Peyer's patch (tissue), 4 donors: ENCODE data around the gene MRPL1. TPM values are rescaled to one million over a fixed set of nuclear protein-coding genes. Genes with fewer than 3 reads are reported as not detected.

Experiments used
- DNase-seq, 3 donors: peaks; one replicate each; pipeline ENCODE4 v3.0.0-alpha.2; 2017 to 2019
- H3K27ac ChIP-seq, 4 donors: fragments of 200-600 bp; sonication (generic); one replicate each; pipeline ENCODE4 v1.5.1; 2016 to 2019
- H3K27me3 ChIP-seq, 2 donors: fragments of 200-600 bp; sonication (generic); one replicate each; pipeline ENCODE4 v1.5.1; 2019
- H3K36me3 ChIP-seq, 3 donors: fragments of 200-600 bp; sonication (generic); one replicate each; pipeline ENCODE4 v1.5.1; 2016 to 2019
- H3K4me1 ChIP-seq, 4 donors: fragments of 200-600 bp; sonication (generic); one replicate each; pipeline ENCODE4 v1.5.1; 2016 to 2019
- H3K4me3 ChIP-seq, 4 donors: fragments of 200-600 bp; sonication (generic); 1 replicate in 3 of 4; 2 replicates in 1 of 4; pipeline ENCODE4 v1.5.1; 2016 to 2019; ENCODE audit warnings: mild to moderate bottlenecking in 1 of 4
- H3K9me3 ChIP-seq, 4 donors: fragments of 200-600 bp; sonication (generic); one replicate each; pipeline ENCODE4 v1.5.1; 2016 to 2019; ENCODE audit warnings: mild to moderate bottlenecking in 1 of 4
- CTCF ChIP-seq, 6 experiments: fragments of 450-650 bp in 4 of 6; fragments of 200-600 bp in 2 of 6; sonication (generic) in 1 of 6; IDR thresholded peaks; one replicate each; pipeline ENCODE4 v1.5.1; 2017 to 2019; ENCODE audit warnings: antibody characterized with exemption in 6 of 6, mild to moderate bottlenecking in 3 of 6, moderate library complexity in 1 of 6
- POLR2A ChIP-seq, 2 donors: fragments of 450-650 bp; IDR thresholded peaks; one replicate each; pipeline ENCODE4 v1.5.1; 2017; ENCODE audit warnings: antibody characterized with exemption in 2 of 2, mild to moderate bottlenecking in 2 of 2, moderate library complexity in 2 of 2
- small RNA-seq, 2 donors: library from RNA; depleted of rRNA; stranded (forward); fragments of <200 nt; gene quantifications; one replicate each; pipeline ENCODE3, GENCODE V24; 2016
- total RNA-seq, 4 donors: library from RNA; depleted of rRNA; stranded (reverse); fragments of >200 nt; gene quantifications; one replicate each; pipeline ENCODE4 v1.1.0, GENCODE V29; 2016

MRPL1 gene
- total RNA-seq, 4 donors from 2014 or later = 12.8 to 30.5 (median 16.8) TPM

DNA sequence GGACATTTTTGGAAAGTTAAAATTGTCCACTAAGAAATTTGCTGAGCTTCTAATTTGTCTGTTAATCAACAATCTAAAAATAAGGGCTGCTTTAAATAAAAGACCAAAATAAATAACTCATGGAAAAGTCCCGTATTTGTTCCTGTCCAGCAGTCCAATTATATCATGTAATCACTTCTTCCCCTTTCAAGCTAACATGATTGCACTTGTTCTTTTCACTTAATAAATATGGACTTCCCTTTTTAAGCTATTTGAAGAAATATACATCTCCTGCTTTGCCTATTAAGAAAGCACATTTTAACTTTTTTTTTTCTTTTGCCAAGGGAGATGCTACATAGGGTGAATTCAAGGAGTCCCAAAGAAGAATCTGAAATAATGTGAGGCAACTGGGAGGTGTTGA lies 138.9 kb downstream of the MRPL1 start:
- Histone ChIP-seq H3K4me3 (no peak overlapping the region), H3K9me3 (no peaks in the 10 kb centered on the region), H3K27ac (no peak overlapping the region), H3K4me1 (no peaks in the 10 kb centered on the region), H3K36me3 (no peaks in the 10 kb centered on the region), H3K27me3 (no peaks in the 10 kb centered on the region)
- no peak for TF ChIP-seq CTCF (IDR thresholded peaks at IDR 0.05)
- no peak for TF ChIP-seq POLR2A (IDR thresholded peaks at IDR 0.05)
- DNase-seq = no peak

GRCh38 chr4:78002260-78002659 lies 139.6 kb downstream of the MRPL1 start:
- no peak for TF ChIP-seq CTCF (IDR thresholded peaks at IDR 0.05)
- TF ChIP-seq POLR2A (IDR thresholded peaks at IDR 0.05) = no peak
- Histone ChIP-seq H3K27ac (no peak overlapping the region), H3K36me3 (no peaks in the 10 kb centered on the region), H3K9me3 (no peaks in the 10 kb centered on the region), H3K27me3 (no peaks in the 10 kb centered on the region), H3K4me3 (no peak overlapping the region), H3K4me1 (no peaks in the 10 kb centered on the region)
- DNase-seq = no peak

Small RNA genes lying within 50 kb of the gene (small RNA-seq; reads per million reads assigned to genes)
- gene AC112225.1 = 0 reads per million in 2 donors

Other genes with a start within 250 kb of the MRPL1 start
- gene CNOT6L, start 43.5 kb upstream of the MRPL1 start, total RNA-seq = 10 to 100 TPM; 20.4 to 43.3 (median 33.6) TPM
- 1 to 10 TPM; 3.2 to 4.1 (median 3.4) TPM for gene FRAS1, start 194.5 kb downstream of the MRPL1 start, total RNA-seq